Measurements from ENCODE around the gene MT1E.

- TF ChIP-seq CTCF (IDR thresholded peaks at IDR 0.05) (no peak), POLR2A (IDR thresholded peaks at IDR 0.05) (no peak)
These were observed 31.3 kb upstream of the MT1E start for GRCh38 chr16:56594292-56594619.

Measured in Peyer's patch (tissue), 4 donors.